ENCODE measurements around the gene CLTC.
"Not testable (repeated sequence)": the region's sequence is repeated elsewhere in the genome, so short reads cannot be mapped to it uniquely, and the experiment has no call there.

The CLTC gene

GRCh38 chr17:59634632-59635541, 15.2 kb downstream of the CLTC start:
- DNase-seq (ENCODE audit: low read depth) = no peak

DNA sequence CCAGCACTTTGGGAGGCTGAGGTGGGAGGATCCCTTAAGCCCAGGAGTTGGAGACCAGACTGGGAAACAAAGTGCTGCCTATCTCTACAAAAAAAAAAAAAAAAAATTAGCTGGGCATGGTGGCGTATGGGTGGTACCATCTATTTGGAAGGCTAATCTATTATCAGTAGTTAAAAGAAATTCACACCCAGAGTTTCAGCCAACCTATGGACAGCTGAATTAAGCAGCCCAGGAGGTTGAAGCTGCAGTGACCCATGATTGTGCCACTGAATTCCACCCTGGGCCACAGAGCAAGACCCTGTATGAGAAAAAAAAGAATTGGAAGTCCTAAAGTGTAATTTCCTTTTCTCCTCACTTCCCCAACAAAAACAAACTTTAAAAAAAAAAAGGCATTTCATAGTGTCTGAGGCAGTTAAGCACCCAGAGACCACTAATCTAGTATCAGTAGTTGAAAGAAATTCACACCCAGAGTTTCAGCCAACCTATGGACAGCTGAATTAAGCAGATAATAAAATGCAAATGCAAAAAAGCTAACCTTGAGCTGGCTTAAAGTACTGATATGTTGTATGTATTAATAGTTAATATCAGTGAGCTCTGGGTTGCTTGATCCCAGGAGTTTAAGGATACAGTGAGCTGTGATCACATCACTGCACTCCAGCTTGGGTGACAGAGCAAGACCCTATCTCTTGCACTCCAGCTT, 18.1 kb downstream of the CLTC start:
- no peak for DNase-seq (ENCODE audit: low read depth)

GRCh38 chr17:59638553-59638952, 18.9 kb downstream of the CLTC start:
- DNase-seq (ENCODE audit: low read depth) = no peak

DNA sequence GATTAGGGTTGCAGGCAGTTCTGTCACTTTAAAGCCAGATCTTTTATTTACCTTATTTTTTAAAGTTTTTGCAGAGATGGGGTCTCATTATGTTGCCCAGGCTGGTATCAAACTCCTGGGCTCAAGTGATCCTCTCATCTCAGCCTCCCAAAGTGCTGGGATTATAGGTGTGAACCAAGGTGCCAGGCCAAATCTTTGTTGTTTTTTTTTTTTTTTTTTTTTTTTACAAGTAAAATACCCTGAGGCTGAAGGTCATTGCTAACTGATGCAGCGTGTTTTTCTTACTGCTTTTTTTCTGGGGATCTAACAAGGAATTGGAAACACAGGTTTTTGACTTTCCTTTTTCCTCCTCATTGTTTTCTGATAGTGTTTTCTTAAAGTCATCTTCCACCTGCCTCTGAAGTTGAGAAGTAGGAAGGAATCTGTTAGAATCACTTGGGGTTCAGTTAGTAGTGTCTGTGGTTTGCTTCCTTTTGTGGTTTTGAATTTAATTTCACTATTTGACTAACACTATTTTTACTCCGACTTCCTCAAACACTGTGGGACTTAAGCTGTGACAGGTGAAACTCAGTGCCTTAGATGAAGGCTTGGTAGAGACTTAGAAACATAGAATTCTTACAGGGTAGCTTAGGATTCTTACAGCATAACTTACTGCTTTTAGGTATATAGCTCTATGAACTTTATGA, 22.2 kb downstream of the CLTC start:
- DNase-seq (ENCODE audit: low read depth) = no peak

- DNase-seq (ENCODE audit: low read depth) = no peak
Observed at GRCh38 chr17:59642565-59642964, 22.9 kb downstream of the CLTC start.

GRCh38 chr17:59643159-59644140, 23.8 kb downstream of the CLTC start:
- no peak for DNase-seq (ENCODE audit: low read depth)

GRCh38 chr17:59647288-59647687, 27.6 kb downstream of the CLTC start:
- DNase-seq (ENCODE audit: low read depth) = no peak

DNA sequence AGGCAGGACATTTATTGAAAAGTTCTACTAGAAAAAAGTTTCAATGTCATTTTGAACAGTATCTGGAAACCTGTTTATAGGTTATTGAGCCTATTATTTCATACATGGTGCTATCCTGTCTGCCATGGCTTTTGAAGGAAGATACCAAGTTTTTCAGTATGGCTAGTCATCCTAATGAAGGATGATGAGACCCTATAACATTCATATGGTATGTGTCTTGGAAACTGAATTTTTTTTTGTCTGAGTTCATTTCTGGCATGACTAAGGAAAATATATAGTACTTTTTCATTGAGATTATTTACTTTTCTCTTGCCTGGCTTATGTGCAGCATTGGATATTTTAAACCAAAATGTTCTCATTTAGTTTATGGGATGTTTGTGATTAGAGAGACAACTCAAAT, 30.2 kb downstream of the CLTC start:
- no peak for DNase-seq (ENCODE audit: low read depth)

- no peak for DNase-seq (ENCODE audit: low read depth)
Observed at GRCh38 chr17:59650642-59651041, 30.9 kb downstream of the CLTC start.

GRCh38 chr17:59651346-59651745, 31.7 kb downstream of the CLTC start:
- DNase-seq (ENCODE audit: low read depth) = no peak

DNA sequence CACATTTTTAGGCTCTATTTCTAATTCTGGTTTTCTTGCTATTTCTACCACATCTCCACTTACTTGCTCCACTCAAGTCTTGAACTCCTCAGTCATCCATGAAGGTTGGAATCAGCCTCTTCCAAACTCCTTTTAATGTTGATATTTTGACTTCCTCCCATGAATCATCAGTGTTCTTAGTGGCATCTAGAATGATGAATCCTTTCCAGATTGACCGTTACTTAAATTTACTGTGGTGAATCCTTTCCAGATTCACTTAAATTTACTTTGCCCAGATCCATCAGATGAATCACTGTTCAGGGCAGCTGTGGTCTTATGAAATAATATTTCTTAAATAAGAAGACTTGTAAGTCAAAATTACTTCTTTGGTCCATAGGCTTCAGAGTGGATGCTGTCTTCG, 32.4 kb downstream of the CLTC start:
- DNase-seq (ENCODE audit: low read depth) = no peak

DNA sequence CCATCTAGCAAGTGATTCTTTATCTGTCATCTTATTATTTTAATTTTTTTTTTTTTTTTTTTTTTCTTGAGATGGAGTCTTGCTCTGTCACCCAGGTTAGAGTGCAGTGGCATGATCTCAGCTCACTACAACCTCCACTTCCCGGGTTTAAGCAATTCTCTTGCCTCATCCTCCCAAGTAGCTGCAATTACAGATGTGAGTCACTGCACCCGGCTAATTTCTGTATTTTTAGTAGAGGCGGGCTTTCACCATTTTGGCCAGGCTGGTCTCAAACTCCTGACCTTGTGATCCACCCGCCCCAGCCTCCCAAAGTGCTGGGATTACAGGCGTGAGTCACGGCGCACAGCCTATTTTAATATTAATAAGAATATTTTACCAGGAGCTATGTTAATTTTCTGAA, 36.9 kb downstream of the CLTC start:
- not testable (repeated sequence) for DNase-seq (ENCODE audit: low read depth)

GRCh38 chr17:59666235-59666634, 46.5 kb downstream of the CLTC start:
- no peak for DNase-seq (ENCODE audit: low read depth)

DNA sequence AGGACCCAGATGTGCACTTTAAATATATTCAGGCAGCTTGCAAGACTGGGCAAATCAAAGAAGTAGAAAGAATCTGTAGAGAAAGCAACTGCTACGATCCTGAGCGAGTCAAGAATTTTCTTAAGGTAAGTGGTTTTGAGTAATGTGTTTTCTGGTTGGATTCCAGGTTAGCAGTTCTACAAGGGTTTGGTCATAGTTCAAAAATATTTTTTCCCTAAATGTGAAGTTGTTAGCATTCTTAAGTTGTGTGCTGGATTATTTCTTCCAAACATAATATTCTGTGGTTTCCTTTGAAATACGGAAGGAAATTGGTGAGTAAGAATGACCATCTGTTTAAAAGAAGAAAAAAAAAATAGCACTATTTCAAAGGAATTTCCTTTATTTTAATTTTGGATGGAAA, 49.1 kb downstream of the CLTC start:
- DNase-seq (ENCODE audit: low read depth) = no peak

- no peak for DNase-seq (ENCODE audit: low read depth)
Observed at GRCh38 chr17:59669411-59669810, 49.7 kb downstream of the CLTC start.

GRCh38 chr17:59669944-59670343, 50.2 kb downstream of the CLTC start:
- no peak for DNase-seq (ENCODE audit: low read depth)

DNA sequence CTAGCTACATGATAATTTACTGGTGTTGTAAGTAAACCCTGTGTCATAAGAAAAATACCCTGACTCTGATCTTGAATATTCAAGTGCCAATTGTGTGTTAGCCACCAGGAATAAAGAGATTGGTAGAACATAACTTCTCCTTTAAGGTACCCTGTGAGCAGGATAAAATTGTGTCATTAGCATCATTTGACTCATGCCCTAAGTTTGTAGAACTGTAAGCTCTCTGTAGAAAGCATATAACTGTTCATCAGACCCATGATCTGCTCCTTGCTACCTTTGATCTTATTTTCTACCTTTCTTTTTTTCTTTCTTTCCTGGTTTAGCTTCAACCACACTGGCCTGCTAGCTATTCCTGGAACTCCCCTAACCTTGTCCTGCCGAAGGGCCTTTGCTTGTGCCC, 51.7 kb downstream of the CLTC start:
- no peak for DNase-seq (ENCODE audit: low read depth)

DNA sequence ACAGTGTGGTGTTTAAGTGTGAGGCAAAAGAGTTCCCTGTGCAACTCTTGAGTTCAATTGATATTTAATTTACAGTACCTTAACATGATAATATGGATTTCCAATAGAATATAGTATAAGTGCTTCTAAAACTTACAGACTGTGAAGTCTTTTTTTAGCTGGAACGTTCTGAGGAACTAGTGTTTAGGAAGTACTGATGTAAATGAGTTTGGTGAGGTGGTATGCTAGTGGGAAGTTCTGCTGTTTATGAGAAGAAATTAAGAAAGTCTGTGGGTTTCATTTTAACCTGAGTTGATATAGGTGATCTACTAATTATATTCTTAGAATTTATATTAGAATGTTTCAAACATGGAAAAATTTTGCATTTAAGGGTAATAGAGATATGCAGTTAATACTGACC, 55.5 kb downstream of the CLTC start:
- no peak for DNase-seq (ENCODE audit: low read depth)

GRCh38 chr17:59676716-59677115, 57.0 kb downstream of the CLTC start:
- no peak for DNase-seq (ENCODE audit: low read depth)

DNA sequence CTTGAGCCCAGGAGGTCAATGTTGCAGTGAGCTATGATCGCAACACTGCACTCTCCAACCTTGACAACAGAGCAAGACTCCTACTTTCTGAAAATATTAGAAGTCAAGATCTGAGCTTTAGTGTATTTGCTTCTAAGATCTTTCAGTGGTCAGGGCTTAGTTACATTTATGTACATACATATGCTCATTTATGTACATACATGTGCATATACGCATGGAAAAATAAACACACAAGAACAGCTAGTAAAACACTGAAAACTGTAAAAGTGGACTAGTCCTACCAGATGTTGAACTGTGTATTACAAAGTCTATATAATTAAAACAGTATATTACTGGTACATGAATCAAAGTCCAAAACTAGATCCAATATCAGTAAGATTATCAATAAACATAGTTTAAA, 59.2 kb downstream of the CLTC start:
- no peak for DNase-seq (ENCODE audit: low read depth)

DNA sequence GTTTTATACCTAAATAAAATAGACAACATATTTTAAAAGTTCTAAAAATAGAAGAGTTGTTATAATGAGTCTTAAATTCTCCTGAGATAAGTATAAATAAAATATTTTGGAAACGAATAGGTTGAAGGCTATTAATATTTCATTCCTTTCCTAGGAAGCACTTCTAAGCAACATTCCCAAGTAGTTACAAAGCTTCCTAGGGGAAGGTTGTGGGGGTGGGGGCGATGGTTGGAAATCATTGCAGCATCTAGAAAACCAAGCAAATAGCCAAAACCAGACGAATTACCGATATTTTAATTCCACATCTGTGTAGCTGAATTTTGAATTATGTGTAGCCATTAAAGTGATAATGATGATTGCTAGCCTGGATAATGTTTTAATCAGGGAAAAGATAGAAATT, 60.6 kb downstream of the CLTC start:
- no peak for DNase-seq (ENCODE audit: low read depth)

GRCh38 chr17:59683283-59683682, 63.6 kb downstream of the CLTC start:
- DNase-seq (ENCODE audit: low read depth) = no peak
